AG09309 (cell line): ENCODE results near the gene AKR1A1.

Experiments used
- DNase-seq: peaks from one replicate; pipeline ENCODE4 v3.0.0-alpha.2; 2010; ENCODE audit warnings: low read depth
- H3K4me3 ChIP-seq: 2 replicates; pipeline ENCODE4 v1.5.1; 2011; ENCODE audit warnings: mild to moderate bottlenecking, low read depth, low read length, moderate library complexity; ENCODE audit not compliant: control insufficient read depth
- TF ChIP-seq, protein P1 (sequence below): IDR thresholded peaks from 2 replicates; pipeline ENCODE4 v1.5.1; 2011; ENCODE audit warnings: mild to moderate bottlenecking, low read depth, low read length, inconsistent platforms; ENCODE audit not compliant: insufficient read depth, control insufficient read depth; ENCODE audit errors: missing control alignments

Gene AKR1A1

DNA sequence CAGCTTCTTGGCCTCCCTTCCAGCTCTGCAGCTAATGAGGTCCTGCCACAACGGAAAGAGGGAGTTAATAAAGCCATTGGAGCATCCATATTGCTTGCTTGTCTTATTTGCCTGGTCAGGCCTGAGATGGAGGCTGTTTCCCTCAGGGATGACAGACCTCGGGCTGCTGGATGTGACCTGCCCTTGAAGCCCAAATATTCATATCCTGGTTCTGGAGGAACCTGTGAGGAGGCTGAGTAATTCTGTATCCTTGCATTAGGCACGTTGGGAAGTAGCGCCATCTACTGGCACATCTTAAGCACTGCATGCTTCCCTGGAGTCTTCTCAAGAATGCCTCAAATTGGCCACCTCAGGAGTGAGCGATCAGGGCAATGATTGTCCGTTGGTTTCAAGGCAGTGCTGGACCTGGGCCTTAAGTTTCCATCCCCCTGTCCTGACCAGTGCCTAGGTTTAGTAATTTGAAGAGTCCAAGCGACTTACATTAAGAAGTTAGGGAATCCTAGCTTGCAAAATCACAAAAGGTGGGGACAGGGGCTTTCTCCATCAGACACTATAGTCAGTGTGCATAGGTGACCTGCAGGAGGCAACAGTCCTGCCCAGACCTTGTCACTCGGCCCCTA lies 19.4 kb downstream of the AKR1A1 start:
- DNase-seq: peak; percentile 25
- TF ChIP-seq, protein P1, sequence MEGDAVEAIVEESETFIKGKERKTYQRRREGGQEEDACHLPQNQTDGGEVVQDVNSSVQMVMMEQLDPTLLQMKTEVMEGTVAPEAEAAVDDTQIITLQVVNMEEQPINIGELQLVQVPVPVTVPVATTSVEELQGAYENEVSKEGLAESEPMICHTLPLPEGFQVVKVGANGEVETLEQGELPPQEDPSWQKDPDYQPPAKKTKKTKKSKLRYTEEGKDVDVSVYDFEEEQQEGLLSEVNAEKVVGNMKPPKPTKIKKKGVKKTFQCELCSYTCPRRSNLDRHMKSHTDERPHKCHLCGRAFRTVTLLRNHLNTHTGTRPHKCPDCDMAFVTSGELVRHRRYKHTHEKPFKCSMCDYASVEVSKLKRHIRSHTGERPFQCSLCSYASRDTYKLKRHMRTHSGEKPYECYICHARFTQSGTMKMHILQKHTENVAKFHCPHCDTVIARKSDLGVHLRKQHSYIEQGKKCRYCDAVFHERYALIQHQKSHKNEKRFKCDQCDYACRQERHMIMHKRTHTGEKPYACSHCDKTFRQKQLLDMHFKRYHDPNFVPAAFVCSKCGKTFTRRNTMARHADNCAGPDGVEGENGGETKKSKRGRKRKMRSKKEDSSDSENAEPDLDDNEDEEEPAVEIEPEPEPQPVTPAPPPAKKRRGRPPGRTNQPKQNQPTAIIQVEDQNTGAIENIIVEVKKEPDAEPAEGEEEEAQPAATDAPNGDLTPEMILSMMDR: peak; percentile 96
- H3K4me3 ChIP-seq: no peak overlapping the region

DNA sequence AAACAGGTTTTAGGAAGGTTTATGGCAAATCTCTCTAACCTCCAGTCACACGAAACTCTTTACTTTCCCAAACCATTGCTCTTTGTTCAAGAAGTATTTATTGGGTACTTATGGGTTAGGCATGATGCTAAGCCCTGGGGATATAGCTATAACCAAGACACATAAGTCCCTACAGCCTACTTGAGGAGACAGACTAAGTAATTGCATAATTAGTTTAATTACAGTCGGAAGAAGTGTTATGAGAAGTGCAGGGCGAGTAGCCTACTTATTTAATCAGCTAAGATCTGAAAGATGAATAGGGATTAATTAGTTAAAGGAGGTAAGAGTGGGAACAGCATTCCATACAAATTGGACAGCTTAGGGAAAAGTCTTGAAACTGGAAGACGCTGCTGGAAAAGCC lies 20.0 kb downstream of the AKR1A1 start:
- TF ChIP-seq, protein P1: no peak
- no peak for DNase-seq
- no peak overlapping the region for H3K4me3 ChIP-seq

GRCh38 chr1:45573231-45573804 lies 22.7 kb downstream of the AKR1A1 start:
- no peak for DNase-seq
- no peak overlapping the region for H3K4me3 ChIP-seq
- TF ChIP-seq, protein P1: no peak

- TF ChIP-seq, protein P1: no peak
- H3K4me3 ChIP-seq: no peak overlapping the region
- no peak for DNase-seq
Observed at GRCh38 chr1:45574105-45574626, 23.5 kb downstream of the AKR1A1 start.

- peak overlapping the region; percentile 92 for H3K4me3 ChIP-seq
- peak; percentile 88 for DNase-seq
- TF ChIP-seq, protein P1: no peak
Observed at GRCh38 chr1:45583264-45583665, 32.6 kb downstream of the AKR1A1 start.

DNA sequence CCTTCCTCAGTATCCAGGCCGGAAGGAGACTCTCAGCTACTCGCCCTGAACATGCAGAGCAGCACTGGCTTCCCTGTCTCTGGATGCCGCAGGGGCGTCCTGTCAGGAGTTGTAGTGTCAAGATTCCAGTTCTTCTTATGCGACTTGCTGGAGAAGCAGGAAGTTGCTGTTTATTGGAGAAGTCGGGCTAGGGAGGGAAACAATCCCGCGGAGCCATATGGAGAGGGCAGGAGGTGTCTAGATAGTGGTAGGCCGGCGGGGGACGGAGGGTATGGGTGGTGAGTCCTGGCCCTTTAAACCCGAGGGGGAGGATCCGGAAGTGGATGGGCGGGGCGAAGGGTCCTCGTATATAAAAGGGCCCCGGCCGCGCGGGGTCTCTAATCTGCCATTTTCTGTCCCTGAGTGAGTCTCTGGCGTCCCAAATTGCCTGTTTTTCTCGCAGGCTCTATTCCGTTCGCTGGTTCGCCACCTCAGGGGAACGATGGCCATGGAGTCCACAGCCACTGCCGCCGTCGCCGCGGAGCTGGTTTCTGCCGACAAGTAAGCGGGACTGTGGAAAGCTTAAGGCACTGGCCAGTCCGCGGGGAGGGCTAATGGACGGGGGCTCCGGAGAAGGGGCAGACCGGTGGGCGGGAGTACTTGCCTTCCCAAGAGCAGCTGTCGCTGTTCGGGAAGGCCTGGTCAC lies 33.2 kb downstream of the AKR1A1 start, which contains the start of gene NASP:
TSS of gene NASP (plus strand) at position 376 of the 685 bp plus-strand sequence. CDS start at position 482, 106 bp downstream.
- DNase-seq: peak; percentile 8
- H3K4me3 ChIP-seq: peak within 1 kb of the TSS; percentile 92
- TF ChIP-seq, protein P1: no peak
